Nephron (organoid): ENCODE results near the gene DCST2.
"Not testable (repeated sequence)": the region's sequence is repeated elsewhere in the genome, so short reads cannot be mapped to it uniquely, and the experiment has no call there.

Source experiments
- H3K27ac Mint-ChIP-seq, 3 experiments: 2 replicates each; pipeline ENCODE4 v1.8.0; 2020; ENCODE audit warnings: mixed read lengths in 3 of 3, mild to moderate bottlenecking in 2 of 3, moderate library complexity in 1 of 3
- H3K27me3 Mint-ChIP-seq: 2 replicates; pipeline ENCODE4 v1.8.0; 2021; ENCODE audit warnings: low read depth, mild to moderate bottlenecking, moderate library complexity, mixed read lengths
- H3K36me3 Mint-ChIP-seq: 2 replicates; pipeline ENCODE4 v1.8.0; 2020; ENCODE audit warnings: low read depth, mixed read lengths
- H3K4me1 Mint-ChIP-seq: 2 replicates; pipeline ENCODE4 v1.8.0; 2020; ENCODE audit warnings: mixed read lengths
- H3K4me3 Mint-ChIP-seq, 3 experiments: 2 replicates each; pipeline ENCODE4 v1.8.0; 2020; ENCODE audit warnings: mild to moderate bottlenecking in 3 of 3, mixed read lengths in 3 of 3, moderate library complexity in 2 of 3
- H3K9me3 Mint-ChIP-seq: 2 replicates; pipeline ENCODE4 v1.8.0; 2020; ENCODE audit warnings: mixed read lengths
- TF ChIP-seq, protein P1 (sequence below), 3 experiments: fragments of 200-600 bp; sonication (generic); IDR thresholded peaks; one replicate each; pipeline ENCODE4 v1.5.0; 2021; ENCODE audit warnings: antibody characterized with exemption in 3 of 3; ENCODE audit not compliant: unreplicated experiment in 3 of 3

The DCST2 gene

DNA sequence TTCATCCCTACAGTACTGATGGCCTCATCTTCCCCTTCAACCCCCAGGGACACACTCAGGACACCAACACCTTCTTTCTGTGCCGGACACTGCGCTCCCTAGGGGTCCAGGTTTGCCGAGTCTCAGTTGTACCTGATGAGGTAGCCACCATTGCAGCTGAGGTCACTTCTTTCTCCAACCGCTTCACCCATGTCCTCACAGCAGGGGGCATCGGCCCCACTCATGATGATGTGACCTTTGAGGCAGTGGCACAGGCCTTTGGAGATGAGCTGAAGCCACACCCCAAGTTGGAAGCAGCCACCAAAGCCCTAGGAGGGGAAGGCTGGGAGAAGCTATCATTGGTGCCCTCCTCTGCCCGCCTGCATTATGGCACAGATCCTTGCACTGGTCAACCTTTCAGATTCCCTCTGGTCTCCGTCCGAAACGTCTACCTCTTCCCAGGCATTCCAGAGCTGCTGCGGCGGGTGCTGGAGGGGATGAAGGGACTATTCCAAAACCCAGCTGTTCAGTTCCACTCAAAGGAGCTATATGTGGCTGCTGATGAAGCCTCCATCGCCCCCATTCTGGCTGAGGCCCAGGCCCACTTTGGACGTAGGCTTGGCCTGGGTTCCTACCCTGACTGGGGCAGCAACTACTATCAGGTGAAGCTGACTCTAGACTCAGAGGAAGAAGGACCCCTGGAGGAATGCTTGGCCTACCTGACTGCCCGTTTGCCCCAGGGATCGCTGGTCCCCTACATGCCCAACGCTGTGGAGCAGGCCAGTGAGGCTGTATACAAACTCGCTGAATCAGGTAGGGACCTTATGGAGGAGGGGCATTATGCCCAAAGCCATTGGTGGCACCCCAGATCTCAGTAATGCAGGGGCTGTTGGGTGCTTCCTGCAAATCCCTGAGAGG is 45.3 kb downstream of the DCST2 start:
- peaks cover 17% of the 10 kb centered on the region for H3K36me3 Mint-ChIP-seq
- peak overlapping the region in 1 of 3 experiments; percentile 28 for H3K4me3 Mint-ChIP-seq
- TF ChIP-seq, protein P1, sequence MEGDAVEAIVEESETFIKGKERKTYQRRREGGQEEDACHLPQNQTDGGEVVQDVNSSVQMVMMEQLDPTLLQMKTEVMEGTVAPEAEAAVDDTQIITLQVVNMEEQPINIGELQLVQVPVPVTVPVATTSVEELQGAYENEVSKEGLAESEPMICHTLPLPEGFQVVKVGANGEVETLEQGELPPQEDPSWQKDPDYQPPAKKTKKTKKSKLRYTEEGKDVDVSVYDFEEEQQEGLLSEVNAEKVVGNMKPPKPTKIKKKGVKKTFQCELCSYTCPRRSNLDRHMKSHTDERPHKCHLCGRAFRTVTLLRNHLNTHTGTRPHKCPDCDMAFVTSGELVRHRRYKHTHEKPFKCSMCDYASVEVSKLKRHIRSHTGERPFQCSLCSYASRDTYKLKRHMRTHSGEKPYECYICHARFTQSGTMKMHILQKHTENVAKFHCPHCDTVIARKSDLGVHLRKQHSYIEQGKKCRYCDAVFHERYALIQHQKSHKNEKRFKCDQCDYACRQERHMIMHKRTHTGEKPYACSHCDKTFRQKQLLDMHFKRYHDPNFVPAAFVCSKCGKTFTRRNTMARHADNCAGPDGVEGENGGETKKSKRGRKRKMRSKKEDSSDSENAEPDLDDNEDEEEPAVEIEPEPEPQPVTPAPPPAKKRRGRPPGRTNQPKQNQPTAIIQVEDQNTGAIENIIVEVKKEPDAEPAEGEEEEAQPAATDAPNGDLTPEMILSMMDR (IDR thresholded peaks at IDR 0.05; ENCODE audit: unreplicated experiment in 3 of 3), result no peak
- no peaks in the 10 kb centered on the region for H3K9me3 Mint-ChIP-seq
- H3K4me1 Mint-ChIP-seq, result peaks cover 9% of the 10 kb centered on the region
- no peak overlapping the region for H3K27ac Mint-ChIP-seq
- no peaks in the 10 kb centered on the region for H3K27me3 Mint-ChIP-seq

DNA sequence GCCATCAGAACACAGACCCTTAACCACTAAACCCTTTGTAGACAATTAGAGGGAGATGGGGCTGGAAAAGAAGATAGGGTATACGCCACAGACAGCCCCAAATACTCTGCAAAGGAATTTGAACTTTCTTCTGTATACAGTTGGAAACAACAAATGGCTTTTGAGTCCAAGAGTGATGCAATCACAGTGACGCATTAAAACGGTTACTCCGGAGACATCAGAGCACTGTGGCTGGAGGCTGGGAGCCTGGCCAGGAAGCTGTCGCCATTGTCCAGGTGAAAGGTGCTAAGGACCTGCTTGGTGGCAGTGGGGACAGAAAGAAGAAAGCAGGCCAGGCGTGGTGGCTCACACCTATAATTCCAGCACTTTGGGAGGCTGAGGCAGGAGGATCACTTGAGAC is 46.3 kb downstream of the DCST2 start:
- H3K9me3 Mint-ChIP-seq, result no peaks in the 10 kb centered on the region

DNA sequence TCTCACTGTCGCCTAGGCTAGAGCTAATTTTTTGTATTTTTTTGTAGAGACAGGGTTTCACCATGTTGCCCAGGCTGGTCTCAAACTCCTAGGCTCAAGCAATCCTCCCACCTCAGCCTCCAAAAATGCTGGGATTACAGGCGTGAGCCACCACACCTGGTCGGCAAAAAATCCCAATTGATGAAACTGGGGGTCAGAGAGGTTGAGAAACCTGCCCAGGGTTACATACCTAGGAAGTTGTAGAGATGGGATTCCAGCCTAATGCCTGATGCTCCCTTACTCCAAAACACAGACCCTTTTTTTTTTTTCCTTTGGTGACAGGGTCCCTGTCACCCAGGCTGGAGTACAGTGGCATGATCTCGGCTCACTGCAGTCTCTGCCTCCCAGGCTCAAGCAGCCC is 46.8 kb downstream of the DCST2 start:
- not testable (repeated sequence) for H3K27ac Mint-ChIP-seq, H3K4me3 Mint-ChIP-seq, H3K9me3 Mint-ChIP-seq, H3K4me1 Mint-ChIP-seq, H3K27me3 Mint-ChIP-seq
- peaks cover 17% of the 10 kb centered on the region for H3K36me3 Mint-ChIP-seq

More for the DNA sequence above, 46.3 kb downstream of the DCST2 start:
- Mint-ChIP-seq H3K27ac (no peak overlapping the region), H3K4me1 (peaks cover 9% of the 10 kb centered on the region), H3K36me3 (peaks cover 17% of the 10 kb centered on the region), H3K4me3 (no peak overlapping the region), H3K27me3 (no peaks in the 10 kb centered on the region)
- TF ChIP-seq, protein P1 (IDR thresholded peaks at IDR 0.05; ENCODE audit: unreplicated experiment in 3 of 3), result no peak

DNA sequence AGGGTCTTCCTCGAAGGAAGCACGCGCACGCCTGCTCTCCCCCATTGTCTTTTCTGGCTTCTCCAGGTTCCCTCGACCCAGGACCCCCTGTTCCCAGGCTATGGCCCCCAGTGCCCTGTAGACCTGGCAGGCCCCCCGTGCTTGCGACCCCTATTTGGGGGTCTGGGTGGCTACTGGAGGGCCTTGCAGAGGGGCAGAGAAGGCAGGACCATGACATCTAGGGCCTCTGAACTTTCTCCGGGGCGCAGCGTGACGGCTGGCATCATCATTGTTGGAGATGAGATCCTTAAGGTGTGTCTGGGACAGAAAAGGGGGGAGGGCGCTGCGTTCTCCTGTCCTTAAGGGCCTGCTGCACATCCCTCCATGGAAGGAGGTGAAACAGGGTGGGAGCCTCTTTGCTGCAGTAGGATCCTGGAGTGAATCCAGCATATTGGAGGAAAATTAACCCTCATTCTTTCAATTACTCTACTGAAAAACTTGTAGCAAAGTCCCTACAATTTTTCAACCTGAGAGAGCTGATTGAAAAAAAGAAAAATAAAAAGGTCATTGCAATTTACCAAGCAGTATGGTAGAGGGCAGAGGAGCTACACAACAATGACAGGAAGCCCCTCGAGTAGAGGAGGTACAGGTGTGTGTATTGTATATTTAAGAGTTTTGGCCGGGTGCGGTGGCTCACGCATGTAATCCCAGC is 49.7 kb downstream of the DCST2 start:
- H3K4me3 Mint-ChIP-seq, result no peak overlapping the region
- no peaks in the 10 kb centered on the region for H3K27me3 Mint-ChIP-seq

DNA sequence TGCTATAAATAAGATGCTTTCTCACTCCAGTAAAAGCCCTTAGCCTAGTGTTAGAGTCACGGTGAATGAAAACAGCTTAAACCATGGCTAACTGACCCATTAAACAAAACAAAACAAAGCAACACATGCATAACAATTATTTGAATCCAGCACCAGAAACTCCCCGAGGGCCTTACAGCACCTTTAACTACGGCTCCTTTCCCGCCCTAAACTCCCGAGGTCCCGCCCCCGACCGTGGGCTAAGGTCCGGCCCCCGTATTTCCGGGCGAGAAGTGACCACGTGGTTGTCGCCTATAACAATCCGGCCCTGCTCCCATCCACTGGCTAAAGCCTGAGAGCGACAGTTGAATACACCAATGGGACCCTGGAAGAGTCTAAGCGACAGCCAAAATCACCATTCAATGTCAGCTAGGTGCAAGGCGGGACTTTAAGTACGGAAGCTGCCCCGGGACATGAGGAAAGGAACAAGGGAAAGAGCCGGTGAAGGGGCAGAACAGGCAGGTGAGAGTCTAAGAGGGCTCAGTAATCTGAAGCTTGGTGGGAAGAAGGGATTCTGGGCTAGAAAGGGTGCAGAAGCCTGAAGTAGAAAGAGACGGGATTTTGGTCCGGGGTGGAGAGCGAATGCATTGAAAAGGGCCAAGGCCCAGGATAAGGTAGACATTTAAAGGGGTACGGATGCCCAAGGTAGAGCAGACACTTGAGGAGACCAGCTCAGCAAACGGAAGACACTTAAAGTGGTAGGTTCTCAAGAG is 50.5 kb downstream of the DCST2 start, which contains the start of gene FLAD1:
TSS of gene FLAD1 (plus strand) at position 448 of the 752 bp plus-strand sequence. CDS start 351 bp downstream, outside the sequence.
- Mint-ChIP-seq H3K27ac (peak within 1 kb of the TSS in 2 of 3 experiments; percentile 49 to 65), H3K27me3 (no peaks in the 10 kb centered on the region), H3K4me1 (peaks cover 4% of the 10 kb centered on the region), H3K9me3 (no peaks in the 10 kb centered on the region), H3K36me3 (peaks cover 15% of the 10 kb centered on the region), H3K4me3 (no peak within 1 kb of the TSS)
- TF ChIP-seq, protein P1 (IDR thresholded peaks at IDR 0.05; ENCODE audit: unreplicated experiment in 3 of 3), result no peak

More for the DNA sequence above, 49.7 kb downstream of the DCST2 start:
- peaks cover 6% of the 10 kb centered on the region for H3K4me1 Mint-ChIP-seq
- H3K27ac Mint-ChIP-seq, result peak overlapping the region in 2 of 3 experiments; percentile 49 to 65
- peaks cover 22% of the 10 kb centered on the region for H3K36me3 Mint-ChIP-seq
- no peaks in the 10 kb centered on the region for H3K9me3 Mint-ChIP-seq
- TF ChIP-seq, protein P1 (IDR thresholded peaks at IDR 0.05; ENCODE audit: unreplicated experiment in 3 of 3), result no peak

DNA sequence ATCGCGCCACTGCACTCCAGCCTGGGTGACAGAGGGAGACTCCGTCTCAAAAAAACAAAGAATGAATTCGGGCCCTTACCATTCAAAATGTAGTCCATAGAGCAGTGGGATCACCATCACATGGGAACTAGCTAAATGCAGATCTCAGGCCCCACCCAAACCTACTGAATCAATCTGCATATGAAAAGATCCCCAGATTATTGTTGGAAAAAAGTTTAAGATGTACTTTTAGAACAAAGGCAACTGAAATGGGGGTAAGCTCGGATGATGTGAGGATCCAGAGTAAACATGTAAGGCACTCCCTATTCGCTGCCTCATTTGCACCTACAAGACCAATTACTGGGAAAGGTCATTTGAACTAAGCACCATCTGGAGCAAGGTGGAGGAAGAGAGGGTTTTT is 51.2 kb downstream of the DCST2 start:
- Mint-ChIP-seq H3K36me3 (peaks cover 15% of the 10 kb centered on the region), H3K27ac (peak overlapping the region in 1 of 3 experiments; percentile 26), H3K27me3 (no peaks in the 10 kb centered on the region), H3K4me3 (no peak overlapping the region), H3K4me1 (peaks cover 4% of the 10 kb centered on the region), H3K9me3 (no peaks in the 10 kb centered on the region)
- TF ChIP-seq, protein P1 (IDR thresholded peaks at IDR 0.05; ENCODE audit: unreplicated experiment in 3 of 3), result no peak
